ENCODE data around the gene HEY2.

Gene HEY2

GRCh38 chr6:125745281-125746018 lies 4.0 kb upstream of the HEY2 start:
- DNase-seq, result no peak

GRCh38 chr6:125746019-125746414 lies 3.4 kb upstream of the HEY2 start:
- no peak for DNase-seq

GRCh38 chr6:125746731-125747588 lies 2.5 kb upstream of the HEY2 start:
- DNase-seq, result peak; percentile 76

DNA sequence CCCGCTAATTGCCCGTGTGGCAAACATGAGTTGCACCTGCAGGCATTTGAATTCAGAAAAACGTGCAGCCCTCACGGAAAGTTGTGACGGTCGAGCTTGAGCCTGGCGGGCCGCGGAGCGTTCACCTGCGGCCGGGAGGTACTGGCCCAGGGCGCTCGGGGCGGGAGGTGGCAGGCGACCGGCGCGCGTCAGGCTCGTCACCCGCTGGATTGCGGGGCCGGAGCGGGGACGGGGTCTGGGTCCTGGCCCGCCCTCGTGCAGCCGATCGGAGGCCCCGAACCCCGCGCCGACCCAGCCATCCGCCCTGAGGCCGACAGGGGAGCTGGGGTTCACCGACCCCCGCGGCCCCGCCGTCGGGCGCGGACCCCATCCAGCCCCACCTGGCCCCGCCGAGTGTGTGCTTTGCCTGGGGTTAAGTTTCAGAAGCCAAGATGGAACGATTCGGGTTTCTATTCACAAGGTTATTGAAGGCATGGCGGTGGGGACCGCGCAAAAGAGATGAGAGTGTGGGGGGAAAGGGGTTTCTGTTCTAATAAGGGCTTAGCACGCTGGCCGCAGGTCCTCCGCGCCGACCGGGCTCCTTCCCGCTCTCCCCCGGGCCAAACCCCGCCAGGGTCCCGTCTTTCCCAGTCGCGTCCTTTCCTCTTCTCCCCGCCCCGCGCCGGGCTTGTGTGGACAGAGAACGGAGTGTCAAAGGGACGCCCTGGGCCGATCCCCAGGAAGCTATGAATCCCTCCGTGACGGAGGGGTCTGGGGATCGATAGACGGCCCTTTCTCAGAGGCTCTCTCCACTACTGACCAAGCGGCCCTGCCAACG lies 1.6 kb upstream of the HEY2 start:
- DNase-seq, result peak; percentile 35

- DNase-seq, result no peak
Observed at GRCh38 chr6:125748406-125749172, 843 bp upstream of the HEY2 start.

DNA sequence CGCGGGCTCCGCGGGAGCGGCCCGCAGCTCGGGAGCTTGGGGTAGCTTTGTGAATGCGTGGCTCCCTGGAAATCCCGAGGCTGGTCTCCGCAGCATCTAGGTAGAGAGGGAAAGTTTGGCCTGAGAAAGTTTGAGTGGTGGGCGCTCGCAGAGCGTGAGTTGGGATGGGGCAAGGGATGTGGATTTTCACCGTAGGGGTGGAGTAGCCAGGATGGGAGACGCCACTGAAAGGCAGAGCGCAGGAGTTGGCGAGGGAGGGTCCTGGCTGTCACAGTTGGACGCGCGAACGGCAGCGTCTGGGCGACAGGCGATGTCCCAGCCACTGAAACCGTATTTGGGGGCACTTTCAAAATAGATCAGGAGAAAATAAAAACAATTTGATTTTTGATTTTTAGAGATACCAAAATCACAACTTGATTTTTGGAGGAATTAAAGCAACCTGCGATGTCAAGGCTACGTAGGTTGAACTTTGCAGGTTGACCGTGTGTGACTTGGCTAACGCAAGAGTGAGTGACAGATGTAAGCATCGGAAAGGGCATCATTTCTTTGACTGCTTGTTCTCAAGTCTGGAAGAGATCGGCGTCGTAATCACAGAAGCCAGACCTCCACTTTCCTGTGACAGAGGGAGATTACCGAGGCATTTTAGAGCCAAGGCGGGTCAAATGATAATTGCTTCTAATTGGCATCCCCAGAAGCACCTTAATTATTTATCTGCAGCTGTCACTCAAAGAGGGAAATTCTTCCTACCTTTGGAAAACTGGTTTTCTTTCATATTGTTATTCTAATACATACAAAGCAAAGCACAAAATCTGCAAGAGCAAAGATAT lies 646 bp downstream of the HEY2 start:
- DNase-seq, result peak; percentile 12

- no peak for DNase-seq
Observed at GRCh38 chr6:125750692-125751333, 1.4 kb downstream of the HEY2 start.

DNA sequence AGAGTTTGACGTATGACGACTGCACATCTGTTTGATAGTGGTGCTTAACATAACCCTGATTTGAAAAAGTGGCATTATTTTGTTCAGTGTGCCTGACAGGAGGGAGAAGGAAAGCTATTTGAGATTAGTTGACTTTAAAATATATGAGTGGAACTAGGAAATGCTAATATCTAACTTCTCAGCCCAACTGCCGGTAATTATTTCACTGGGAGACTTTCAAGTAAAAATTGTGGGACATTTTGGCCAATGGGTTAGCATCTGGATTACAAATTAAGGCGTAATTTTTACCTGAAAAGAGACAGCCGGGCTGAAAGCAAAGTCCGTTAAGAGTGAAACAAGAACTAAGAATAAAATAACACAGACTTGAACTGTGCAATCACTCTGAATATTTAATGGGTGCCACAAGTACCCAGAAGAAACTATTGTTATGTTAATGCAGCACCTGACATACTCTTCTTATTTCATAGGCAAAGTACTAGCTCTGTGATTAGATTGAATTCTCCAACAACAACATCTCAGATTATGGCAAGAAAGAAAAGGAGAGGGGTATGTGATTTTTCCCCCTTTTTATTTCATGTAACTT lies 2.0 kb downstream of the HEY2 start:
- DNase-seq, result no peak

GRCh38 chr6:125752773-125753172 lies 3.3 kb downstream of the HEY2 start:
- no peak for DNase-seq

DNA sequence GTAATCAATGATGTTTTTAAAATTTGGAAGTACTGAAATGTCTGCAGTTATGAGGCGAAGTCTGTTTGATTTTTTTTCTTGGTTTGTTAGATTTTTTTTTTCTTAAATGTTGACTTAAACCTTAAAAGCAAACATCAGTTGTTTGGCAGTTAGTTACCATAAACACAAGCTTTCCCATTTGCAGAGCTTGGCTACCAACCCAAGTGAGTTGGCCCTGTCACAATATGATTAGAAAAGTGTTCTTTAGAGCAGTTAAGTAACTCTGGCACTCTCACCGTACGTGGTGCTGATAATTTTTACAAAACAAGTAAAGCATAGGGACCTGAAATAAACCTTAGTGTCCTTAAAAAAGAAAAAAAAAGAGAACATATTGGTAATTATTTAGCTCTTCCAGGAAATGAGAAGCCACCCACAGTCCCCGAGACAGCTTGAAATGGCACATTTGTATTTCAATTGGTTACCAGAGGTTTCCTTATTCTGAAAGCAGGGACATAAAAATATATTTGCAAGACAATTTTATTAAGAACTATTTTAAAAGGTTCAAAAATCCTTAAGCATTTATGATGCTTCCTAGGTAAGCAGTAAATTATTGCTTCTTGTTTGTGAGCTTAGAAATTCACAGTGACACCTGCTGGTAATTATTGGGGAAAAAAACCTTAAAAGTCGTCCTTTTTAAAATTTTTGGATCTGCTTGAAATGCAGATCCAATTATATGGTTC lies 3.9 kb downstream of the HEY2 start:
- no peak for DNase-seq

- no peak for DNase-seq
Observed at GRCh38 chr6:125753937-125754259, 4.5 kb downstream of the HEY2 start.

DNA sequence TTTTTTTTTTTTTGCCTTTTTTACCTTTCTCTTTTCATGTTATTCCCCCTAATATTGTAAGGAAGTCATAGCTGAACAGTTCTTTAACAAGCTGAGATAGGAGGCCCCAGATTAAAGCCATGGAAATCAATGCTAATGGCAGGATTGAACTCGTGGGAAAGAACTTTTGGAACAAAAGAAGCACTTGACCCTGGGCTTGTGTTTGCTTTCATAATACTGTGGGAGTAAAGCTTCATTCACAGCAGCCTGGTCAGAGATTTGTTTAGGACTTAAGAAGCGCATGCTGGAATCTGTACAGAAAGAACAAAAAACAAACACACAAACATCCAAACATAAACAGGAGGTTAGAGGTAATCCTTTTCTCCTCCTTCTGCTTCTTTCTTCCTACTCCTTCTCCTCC lies 5.1 kb downstream of the HEY2 start:
- no peak for DNase-seq

- peak; percentile 1 for DNase-seq
Observed at GRCh38 chr6:125759184-125759902, 9.9 kb downstream of the HEY2 start.

GRCh38 chr6:125759959-125760457 lies 10.6 kb downstream of the HEY2 start:
- no peak for DNase-seq

DNA sequence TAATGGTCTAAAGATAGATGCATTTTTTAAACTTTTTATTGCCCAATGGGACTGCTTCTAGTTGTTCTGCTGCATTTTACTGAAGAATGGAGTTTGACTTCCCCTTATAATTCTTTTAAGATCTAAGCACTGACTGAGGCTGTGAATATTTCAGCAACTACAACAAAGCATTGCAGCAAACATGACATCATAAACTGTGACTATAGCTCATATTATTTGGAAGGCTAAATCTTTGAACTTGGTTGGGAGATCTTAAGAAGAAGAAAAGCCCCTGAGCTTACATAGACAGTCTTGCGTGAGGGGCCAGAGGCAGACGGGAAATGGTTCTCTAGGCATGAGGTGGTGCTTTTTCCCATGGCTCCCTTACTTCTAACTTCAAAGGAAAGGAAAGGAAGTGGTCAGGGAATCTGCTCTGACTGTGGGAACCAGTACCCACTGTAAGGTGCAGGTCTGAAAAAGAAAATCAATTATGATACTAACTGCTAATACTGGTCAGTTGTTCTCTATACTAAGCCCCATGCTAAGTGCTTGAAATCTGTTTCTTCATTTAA lies 14.8 kb downstream of the HEY2 start:
- no peak for DNase-seq

DNA sequence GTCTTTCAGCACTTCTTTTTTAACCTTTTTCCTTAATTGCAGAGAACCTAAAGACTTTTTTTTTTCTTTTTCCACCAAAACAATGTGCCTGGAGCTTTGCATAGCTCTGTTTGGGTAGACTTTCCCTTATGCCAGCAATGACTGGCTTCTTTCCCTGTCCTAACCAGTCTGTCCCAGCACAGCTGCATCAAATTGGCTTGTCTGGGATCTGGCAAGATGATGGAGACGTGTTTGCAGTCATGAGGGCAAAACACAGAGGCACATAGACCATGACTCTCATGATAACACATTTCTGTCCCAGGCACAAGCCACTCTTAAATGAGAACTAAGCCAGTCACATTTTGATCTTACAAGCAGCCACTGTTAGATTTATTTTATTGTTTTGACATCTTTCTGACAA lies 16.5 kb downstream of the HEY2 start:
- DNase-seq, result no peak

DNA sequence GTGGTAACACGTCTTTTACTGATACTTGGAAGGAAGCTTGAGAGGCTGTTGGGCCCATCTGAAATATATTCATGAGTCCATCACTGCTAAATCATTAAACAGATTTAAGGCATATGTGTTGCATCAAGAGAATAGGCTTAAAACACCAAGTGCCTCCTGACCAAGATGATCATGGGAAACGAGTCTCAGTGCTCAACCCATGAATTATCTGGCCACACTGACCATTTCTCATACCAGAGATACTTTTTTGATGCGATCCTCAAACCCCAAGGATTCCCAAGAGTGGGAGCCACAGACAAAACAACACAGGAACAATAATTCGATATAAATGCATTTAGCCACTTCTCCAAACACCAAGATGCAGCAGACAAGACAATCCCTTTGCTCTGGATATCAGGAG lies 17.2 kb downstream of the HEY2 start:
- no peak for DNase-seq

- no peak for DNase-seq
Observed at GRCh38 chr6:125769147-125769783, 19.8 kb downstream of the HEY2 start.

All from CD4-positive, alpha-beta T cell treated with Interleukin-6 for 4 hours (primary cell).